ENCODE measurements around the gene MAGEA10.

DNA sequence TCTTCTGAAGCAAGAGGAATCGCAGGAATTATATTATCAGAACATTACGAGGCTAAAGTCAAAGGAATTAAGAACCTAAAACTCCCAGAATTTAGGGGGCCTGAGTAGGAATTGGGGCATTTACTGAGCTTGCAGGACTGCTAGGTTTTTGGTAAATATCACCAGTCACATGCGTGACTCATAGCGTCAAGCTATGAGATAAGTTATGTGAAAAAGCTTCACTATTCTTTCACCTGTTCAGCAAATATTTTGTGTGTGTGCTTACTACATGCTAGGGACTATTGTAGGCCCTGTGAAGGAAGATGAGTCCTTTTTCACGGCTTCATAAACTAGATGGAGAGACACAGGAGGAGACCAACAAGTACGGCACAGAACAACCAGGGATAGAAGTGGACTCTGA, 52.2 kb downstream of the MAGEA10 start:
- TF ChIP-seq SRF (IDR thresholded peaks at IDR 0.05; ENCODE audit: low read depth, low read length) (no peak), RNF2 (IDR thresholded peaks at IDR 0.05; ENCODE audit: borderline replicate concordance, low read depth, low read length, missing control alignments, poor library complexity, severe bottlenecking) (no peak), ASH2L (IDR thresholded peaks at IDR 0.05; ENCODE audit: low read length) (no peak), EGR1 (IDR thresholded peaks at IDR 0.05; ENCODE audit: borderline replicate concordance, low read depth, low read length) (no peak), BCL11A (IDR thresholded peaks at IDR 0.05; ENCODE audit: low read depth in 2 of 2, low read length in 2 of 2) (no peak), YY1 (IDR thresholded peaks at IDR 0.05; ENCODE audit: low read depth, low read length) (no peak), POLR2A (IDR thresholded peaks at IDR 0.05; ENCODE audit: control extremely low read depth in 1 of 2, low read depth in 2 of 2, low read length in 2 of 2) (no peak), CEBPB (IDR thresholded peaks at IDR 0.05; ENCODE audit: low read depth, low read length) (no peak), POLR2AphosphoS5 (IDR thresholded peaks at IDR 0.05; ENCODE audit: low read depth, low read length) (no peak)
- TF ChIP-seq, protein P1, sequence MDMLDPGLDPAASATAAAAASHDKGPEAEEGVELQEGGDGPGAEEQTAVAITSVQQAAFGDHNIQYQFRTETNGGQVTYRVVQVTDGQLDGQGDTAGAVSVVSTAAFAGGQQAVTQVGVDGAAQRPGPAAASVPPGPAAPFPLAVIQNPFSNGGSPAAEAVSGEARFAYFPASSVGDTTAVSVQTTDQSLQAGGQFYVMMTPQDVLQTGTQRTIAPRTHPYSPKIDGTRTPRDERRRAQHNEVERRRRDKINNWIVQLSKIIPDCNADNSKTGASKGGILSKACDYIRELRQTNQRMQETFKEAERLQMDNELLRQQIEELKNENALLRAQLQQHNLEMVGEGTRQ (IDR thresholded peaks at IDR 0.05; ENCODE audit: low read length) = no peak
- TF ChIP-seq, protein P2, sequence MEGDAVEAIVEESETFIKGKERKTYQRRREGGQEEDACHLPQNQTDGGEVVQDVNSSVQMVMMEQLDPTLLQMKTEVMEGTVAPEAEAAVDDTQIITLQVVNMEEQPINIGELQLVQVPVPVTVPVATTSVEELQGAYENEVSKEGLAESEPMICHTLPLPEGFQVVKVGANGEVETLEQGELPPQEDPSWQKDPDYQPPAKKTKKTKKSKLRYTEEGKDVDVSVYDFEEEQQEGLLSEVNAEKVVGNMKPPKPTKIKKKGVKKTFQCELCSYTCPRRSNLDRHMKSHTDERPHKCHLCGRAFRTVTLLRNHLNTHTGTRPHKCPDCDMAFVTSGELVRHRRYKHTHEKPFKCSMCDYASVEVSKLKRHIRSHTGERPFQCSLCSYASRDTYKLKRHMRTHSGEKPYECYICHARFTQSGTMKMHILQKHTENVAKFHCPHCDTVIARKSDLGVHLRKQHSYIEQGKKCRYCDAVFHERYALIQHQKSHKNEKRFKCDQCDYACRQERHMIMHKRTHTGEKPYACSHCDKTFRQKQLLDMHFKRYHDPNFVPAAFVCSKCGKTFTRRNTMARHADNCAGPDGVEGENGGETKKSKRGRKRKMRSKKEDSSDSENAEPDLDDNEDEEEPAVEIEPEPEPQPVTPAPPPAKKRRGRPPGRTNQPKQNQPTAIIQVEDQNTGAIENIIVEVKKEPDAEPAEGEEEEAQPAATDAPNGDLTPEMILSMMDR (IDR thresholded peaks at IDR 0.05; ENCODE audit: control extremely low read depth in 1 of 3, insufficient read depth in 1 of 3, low read depth in 1 of 3, low read length in 3 of 3) = no peak

Data from H1 (cell line).